ENCODE measurements around the gene ANKRD16.
A peak's percentile ranks its signal among the peaks of the same experiment; 100 is the strongest.
"Not testable (repeated sequence)": the region's sequence is repeated elsewhere in the genome, so short reads cannot be mapped to it uniquely, and the experiment has no call there.

Gene ANKRD16

DNA sequence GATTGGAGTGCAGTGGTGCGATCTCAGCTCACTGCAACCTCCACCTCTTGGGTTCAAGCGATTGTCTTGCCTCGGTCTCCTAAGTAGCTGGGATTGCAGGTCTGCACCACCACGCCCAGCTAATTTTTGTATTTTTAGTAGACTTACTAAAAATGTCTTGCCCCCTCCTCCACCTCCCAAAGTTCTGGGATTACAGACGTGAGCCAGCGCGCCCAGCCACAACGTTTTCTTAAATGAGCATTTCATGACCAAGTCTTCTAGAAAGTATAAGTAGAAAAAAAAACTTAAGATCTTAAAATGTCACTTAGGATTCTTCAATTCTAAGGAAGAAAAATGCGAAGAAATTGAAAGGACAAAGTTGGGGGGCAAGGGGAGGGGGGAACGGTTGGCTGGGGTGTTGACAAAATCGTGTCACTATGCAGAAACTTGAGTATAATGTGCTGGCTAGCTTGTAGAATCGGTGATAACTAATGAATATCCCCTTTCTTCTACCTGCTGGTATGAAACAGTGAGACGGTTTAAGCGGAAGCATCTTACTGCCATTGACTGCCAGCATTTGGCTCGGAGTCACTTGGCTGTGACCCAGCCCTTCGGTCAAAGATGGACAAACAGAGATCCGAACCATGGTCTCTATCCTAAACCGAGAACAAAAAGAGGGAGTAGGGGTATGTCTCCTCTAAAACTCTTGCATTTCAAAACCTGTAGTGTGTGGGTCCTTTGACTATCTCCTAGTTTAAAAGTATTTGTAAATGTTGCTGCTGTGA, 13.0 kb upstream of the ANKRD16 start:
- DNase-seq, result no peak

DNA sequence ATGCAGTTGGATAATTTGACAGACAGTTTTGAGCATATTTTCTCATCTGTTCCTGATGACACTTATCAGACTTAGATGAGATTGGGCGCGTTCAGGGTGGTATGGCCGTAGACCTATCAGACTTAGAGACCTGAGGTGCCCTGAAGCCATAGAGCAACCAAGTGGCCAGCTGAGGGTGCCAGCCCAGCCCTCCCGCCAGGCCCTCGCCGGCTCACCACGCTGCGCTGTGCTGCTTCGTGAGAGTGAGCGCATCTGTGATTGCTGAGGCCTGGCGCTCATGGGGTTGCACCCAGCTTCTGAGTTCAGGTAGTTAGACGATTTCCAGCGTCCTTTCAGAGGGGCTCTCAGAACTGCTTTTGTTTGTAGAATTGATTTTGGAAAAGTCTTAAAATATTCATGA, 10.6 kb upstream of the ANKRD16 start:
- no peak for DNase-seq

DNA sequence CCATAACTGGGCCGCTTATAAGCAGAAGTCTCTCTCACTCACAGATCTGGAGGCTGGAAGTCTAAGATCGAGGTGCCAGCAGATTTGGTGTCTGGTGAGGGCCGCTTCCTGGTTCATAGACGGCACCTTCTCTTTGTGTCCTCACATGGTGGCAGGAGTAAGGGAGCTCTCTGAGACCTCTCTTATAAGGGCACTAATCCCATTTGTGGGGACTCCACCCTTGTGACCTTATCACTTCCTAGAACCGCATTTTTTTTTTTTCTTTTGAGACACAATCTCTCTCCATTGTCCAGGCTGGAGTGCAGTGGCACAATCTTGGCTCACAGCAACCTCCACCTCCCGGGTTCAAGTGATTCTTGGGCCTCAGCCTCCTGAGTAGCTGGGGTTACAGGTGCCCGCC, 8.5 kb upstream of the ANKRD16 start:
- no peak for DNase-seq

DNA sequence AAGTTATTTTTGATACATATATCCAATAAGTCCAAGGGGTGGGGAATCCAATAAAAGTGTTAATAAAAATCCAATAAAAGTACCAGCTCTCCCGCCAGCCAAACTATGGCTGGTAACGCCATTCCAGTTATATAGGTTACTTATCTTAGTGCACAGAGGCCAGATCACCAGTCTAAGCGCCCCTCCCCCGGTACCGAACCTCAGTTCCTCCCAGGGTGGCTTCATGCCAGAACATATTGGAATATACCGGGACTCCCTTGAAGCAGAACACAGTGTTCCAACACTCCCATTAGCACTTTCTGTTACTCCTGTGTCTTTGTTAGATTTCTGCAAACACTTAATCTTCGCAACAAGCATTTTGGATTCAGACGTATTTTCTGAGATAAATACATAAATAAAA, 7.8 kb upstream of the ANKRD16 start:
- DNase-seq, result no peak

DNA sequence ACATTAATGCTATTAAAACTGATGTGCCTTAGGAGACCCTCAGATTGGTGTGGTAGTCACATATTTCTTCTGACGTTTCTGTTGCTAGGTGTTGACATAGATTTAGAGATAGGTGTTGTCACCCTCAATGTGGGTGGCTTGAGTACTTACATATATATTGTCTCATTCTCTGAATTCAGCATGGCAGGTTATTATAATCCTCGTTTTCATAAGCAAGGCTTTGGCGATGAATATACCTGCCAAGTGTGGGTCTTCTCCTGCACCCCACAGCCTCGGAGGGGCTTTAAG, 7.3 kb upstream of the ANKRD16 start:
- DNase-seq, result no peak

DNA sequence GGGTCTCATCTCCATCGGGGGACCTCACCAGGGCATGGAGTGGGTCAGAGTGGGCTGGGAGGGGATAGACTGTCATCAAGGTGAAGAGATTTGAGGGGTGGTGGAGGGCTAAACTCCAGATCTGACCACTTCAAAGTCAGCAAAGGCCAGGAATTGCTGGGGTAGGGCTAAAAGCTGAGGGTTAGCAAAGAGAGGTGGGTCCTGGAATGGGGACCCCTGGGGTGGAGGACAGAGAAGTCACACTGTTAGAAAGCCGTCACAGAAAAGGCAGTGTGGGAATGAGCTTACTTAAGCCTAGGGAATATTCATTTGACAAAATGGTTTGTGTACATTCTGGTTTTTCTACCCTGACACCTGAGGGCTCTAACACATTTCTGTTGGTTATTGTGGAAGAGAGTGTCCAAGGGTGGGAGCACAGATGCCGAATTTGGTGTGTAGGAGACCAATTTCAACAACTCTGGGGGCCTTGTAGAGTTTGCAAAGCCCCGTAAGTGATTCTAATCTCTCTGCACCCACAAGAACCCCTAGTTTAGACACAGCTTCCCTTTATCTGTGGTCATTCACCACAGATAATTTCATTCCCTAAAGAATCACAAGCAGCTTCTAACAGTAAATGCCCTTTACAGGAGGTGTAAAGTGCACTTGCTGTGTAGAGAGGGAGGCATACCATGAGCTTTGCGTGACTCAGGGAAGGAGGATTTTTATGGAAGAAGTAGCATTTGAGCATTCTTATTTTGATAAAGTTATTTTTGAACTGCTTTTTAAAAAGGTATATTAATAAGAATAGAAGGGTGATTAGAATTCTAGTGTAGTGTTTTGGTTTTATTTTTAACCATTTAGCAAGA, 6.7 kb upstream of the ANKRD16 start:
- DNase-seq, result no peak

DNA sequence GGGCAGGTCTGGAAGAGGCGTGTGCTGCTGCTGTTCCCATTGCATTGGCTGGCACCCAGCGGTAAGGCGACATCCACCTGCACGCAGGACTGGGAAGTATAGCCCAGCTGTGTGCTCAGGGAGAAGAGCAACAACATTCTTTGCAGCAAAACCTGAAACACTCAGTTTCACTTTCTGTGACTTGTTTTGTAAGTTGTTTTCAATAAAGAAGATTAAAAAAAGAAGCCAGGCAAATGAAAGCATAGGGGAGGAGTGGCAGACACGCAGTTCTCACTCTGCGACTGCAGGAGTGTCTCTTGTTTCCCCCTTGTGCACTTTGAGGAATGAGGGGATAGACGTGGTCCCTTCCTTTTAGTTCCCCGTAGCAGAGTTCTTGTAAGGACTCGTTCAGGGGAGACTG, 6.1 kb upstream of the ANKRD16 start:
- DNase-seq, result no peak

DNA sequence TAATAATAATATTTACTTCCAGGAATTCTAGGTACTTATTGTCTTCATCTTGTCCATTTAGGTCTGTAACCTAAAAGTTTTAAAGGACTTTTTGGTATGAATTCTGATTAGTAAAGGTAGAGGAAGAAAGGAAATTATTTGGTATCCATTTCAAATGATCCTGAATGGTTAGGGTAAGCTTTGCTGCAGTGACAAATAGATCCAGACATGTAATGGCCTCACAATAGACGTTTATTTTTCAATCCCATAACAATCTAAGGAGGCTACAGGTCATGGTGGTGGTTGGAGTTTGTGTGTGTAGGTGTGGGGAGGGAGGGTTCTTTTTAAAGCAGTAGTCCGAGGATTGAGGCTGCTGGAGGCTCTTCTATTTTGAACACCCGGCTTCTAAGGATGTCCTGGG, 5.7 kb upstream of the ANKRD16 start:
- no peak for DNase-seq

DNA sequence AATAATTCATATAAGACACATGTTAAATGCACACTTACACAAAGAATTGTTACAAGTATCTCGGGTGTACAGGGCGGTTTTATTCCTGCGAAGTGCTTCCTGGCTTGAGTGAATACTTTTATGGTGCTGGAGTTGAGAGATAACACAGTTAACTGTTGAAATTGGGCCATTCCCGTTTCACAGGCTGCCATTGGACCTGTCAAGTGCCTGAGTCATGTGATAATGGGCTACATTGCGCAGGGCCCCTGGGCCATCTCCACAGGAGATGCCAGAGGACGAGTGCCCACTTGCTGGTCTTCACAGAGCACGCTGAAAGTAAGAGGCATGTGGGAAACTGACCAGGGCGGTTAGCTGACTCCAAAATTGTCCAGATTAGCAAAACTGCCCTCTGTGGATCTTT, 5.2 kb upstream of the ANKRD16 start:
- no peak for DNase-seq

DNA sequence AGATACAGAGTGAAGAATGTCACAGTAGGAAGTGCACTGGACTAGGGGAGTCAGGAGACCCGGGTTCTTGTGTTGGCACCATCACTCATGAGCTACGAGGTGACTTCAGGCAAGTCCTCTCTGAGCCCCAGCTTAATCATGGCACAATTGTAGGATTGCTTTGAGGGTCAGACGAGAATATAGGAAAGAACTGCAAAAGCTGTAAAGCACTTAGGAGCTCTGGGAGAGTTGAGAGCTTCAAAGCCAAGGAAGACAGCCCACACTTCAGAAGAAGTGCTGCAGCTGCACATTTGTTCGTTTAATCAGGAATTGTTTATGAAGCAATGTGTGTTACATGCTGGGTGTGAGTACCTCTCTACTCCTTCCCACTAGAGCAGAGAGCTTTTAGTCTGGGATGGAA, 4.7 kb upstream of the ANKRD16 start:
- DNase-seq, result no peak

DNA sequence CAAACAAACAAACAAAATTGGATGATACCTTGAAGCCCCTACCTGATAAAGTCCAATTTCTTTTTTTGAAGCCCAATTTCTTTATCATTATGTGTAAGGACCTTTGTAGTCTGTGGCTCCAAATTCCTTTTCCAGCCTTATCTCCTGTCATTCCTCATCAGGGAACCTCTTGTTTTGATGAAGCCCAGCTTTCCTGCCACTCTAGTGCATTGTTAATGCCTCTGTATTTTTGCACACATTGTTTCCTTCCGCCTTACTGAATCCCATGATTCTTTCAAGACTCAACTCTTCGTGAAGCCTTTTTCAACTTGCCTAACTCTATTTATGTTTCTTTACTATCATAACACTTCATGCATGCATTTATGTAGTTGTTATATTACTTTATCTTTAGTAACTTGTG, 3.6 kb upstream of the ANKRD16 start:
- DNase-seq, result no peak

DNA sequence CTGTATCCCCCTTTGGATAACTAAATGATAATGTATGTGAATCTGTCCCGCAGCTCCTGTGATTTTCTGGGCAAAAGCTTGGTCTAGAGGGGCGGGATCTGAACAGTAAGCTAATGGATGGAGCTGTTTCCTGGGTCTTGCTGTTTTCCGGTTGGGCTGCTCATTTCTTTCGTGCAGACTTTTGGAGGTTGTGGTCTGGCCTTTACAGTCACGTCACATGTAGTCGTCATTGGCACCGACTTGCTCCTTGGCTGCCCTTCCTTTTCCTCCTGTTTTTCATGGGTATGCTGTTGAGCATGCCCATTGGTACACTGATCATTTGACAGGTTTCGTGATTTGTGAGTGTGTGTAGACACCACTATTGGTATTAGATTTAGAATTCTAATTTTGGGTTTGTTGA, 2.3 kb upstream of the ANKRD16 start:
- DNase-seq, result no peak

DNA sequence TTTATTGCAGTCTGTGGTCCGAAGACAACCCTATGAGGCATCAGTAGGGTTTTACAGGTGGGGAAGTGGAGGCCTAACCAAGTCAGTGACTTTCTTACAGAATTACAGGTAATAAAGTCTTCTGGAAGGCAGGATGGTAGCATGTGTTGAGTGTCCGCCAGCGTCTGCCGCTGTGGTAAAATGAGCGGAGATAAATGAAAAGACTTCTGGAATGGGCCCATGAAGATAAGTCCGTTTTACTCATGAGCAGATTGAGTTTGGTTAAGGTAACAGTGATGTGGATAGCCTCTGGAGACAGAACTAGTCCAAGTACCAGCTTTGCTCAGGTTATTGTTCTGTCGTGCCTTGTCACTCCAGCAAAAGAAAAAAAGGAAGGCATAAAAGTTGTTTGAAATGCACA, 1.3 kb upstream of the ANKRD16 start:
- DNase-seq, result no peak

DNA sequence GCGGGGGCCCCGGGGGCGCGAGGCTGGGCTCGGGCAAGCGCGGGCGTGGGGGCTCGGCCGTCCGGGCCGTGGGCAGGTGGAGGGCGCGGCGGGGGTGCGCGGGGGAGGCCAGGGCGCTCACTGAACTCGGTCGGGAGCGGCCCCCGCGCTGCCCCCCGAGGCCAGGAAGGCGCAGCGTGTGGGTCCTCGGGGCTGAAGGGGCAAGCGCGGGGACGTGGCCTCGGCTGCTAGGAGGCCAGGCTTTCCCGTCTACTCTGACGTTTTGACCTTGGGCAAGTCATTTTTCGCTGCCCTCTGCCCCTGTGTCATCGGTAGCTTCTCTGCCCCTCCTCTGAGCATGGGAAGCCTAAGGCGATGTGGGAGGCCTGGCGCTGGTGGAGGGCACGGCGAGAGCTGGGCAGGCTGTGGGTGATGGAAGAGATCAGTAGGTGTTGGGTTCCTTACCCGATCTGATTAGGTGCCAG, 791 bp upstream of the ANKRD16 start:
- no peak for DNase-seq

DNA sequence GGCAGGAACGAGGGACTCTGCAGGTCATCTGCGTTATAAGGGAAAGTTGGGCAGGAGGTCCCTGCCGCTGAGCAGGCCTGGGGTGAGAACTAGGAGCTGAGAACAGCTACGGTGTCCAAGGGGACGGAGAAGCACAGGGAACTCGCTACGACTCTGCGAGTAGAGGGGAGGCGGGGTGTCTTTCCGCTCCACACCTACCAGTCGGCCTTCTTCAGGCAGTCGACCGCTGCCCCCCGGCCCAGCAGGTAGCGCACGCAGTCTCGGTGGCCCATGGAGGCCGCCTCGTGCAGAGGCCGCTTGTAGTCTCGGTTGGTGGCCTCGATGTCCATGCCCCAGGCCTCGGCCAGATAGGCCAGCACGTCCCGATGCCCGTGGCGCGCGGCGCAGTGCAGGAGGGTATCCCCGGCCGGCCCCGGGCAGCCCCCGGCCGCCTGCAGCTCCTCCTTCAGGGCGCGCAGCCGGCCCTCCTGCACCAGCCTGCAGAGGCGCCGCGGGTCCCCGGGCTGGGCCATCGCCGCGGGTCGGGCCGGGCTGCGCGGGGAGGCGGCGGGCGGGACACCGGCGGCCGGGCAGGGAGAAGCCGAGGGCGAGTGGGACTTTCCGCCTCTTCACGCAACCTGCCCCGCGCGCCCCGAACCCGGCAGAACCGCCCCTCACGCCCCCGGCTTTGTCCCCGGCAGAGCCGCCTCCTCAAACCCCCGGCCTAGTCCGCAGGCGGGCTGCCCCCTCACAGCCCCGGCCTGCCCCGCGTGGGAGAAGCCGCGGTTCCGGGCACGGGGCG, 660 bp downstream of the ANKRD16 start:
- peak; percentile 10 for DNase-seq

DNA sequence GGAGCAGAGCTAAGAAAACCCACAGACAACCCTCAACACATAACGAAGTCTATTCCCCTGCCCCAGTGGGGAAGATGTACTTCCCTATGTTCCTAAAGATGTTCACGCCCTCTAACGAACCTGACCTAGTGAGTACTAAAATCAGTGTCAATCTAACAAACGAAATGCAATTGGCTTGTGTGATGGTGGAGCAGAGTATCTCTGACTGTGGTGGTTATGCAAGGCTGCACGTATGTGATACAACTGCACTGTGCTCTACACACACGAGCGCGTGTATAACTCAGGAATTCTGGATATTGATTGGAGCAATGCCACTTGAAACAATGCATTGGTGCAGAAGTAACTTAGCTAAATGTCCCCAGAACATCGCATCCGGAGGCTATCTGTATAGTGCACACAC, 1.3 kb downstream of the ANKRD16 start:
- DNase-seq, result no peak

DNA sequence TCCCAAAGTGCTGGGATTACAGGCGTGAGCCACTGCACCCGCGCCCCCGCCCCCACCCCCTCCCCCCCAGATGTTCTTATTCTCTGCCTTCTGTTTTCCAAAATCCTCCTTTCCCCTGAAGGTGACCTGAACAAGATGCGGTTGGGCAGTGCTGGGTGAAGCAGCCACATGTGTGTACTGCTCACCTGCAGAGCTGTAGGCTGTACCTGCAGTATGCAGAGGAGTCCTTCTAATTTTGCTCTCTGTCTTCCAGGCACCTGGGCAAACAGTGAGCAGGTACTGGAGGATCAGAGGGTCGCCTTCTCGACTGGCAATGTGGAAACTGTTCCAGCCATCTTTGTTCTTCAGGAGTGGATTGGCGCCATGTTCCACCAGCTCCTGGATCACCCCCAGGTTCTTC, 2.1 kb downstream of the ANKRD16 start:
- DNase-seq, result no peak

DNA sequence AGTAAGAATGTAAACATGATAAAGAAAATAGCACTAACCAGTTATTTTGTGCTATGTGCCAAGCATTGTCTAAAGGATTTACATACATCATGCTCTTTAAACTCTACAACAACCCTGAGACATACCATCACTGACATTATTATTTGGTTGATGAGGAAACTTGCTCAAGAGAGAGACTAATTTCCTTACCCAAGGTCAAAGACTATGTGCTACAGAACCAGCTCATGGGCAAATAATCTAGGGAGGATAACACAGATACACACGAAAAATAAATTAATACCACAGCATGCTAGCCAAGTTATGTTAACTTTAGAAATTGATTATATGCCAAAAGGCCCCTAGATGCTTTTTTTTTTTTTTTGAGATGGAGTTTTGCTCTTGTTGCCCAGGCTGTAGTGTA, 2.7 kb downstream of the ANKRD16 start:
- no peak for DNase-seq

DNA sequence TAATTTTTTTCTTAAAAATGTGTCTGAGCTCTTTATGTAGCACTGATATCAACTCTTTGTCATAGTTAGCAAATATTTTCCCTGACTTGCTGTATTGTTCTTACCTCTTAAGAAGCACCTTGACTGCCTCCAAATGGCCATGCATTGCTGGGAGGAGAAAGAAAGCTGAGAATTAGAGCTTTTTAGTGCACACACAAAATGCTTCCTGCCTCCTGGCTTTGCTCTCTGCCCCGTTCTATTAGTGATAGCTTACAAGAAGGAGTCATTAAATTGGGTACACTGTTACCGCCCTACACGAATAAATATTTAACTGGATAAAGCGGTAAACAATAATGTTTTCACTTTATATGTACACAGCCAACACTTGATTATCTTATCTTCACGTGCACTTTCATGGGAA, 4.1 kb downstream of the ANKRD16 start:
- DNase-seq, result no peak

DNA sequence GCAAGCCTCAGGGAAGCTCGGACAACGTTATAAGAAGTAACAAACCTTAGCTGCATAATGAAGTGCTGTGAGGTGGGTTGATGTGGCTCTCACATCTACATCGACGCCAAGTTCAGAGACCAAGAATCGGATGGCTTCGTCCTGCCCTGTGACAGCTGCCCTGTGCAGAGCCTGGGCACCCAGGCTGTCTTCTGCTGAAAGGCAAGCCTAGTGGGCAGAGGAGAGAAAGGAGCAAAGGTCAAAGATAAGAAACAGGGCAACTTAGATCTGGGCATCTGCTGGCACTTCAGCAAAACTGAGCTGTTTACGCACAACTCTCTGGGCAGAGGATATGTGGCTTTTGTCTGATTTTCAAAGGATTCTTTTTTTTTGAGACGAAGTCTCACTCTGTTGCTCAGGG, 6.7 kb downstream of the ANKRD16 start:
- no peak for DNase-seq

DNA sequence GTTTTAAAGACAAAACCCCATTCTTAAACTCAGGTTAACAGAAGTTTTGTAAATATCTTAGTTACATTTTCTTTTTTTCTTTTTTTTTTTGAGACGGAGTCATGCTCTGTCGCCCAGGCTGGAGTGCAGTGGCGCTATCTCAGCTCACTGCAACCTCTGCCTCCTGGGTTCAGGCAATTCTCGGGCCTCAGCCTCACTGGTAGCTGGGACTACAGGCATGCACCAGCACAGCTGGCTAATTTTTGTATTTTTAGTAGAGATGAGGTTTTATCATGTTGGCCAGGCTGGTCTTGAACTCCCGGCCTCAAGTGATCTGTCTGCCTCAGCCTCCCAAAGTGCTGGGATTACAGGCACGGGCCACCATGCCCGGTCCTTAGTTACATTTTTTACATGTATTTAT, 12.7 kb downstream of the ANKRD16 start:
- DNase-seq, result not testable (repeated sequence)

DNA sequence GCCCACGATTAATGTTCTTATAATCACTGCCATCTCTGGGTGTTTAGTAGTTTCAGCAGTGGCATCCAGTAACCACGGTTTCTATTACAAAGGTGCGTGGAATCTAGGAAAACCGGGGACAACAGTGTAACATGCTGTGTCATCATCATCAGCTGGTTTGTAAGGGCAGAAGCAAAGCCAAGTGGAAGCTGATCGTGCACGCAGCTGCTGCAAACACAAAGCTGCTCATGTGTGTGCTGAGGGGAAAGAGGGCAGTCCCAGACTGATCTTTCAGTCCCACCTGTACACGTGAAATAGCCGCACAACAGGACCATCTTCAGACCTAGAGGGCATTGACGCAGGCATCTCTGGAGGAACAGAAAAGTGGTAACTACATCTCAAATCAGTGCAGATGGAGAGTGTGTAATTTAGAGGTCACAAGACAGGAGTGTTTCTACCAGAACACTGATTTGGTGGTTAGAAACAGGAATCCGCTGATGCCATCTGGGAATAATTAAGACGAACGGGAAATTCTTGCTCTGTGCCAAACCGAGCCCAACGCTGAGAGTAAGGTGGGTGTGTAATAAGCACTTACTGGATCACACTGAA, 13.4 kb downstream of the ANKRD16 start:
- no peak for DNase-seq

DNA sequence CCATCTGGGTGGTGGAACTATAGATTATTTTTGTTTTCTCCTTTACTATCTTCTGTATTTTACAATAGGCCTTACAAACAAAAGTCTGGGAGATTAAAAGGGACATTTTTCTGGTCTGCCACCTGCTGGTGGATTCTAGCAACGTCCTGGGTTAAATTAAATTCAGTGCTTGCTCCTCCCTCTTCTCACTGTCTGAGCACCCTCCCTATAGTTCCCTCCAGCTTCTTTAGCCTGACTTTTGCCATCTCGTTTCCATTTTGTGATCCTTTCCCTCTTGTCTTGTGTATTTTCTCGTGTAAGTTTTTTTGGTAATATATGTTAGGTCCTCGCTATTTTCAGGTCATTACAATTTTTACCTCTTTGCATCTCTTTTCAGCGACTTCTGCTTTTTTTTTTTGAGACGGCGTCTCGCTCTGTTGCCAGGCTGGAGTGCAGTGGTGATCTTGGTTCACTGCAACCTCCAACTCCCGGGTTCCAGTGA, 16.1 kb downstream of the ANKRD16 start:
- peak; percentile 35 for DNase-seq

Measured in DMS79 treated with DMSO at 0.1 percent for 48 hours (cell line).